IPS-18a (cell line): ENCODE results near the gene SLC25A34.

Experiments used
- H3K27ac ChIP-seq: one replicate; pipeline ENCODE4 v1.5.1; 2013; ENCODE audit warnings: low read length
- H3K27me3 ChIP-seq: one replicate; pipeline ENCODE4 v1.6.1; 2013; ENCODE audit warnings: mild to moderate bottlenecking, low read length; ENCODE audit not compliant: control insufficient read depth, insufficient read depth
- H3K36me3 ChIP-seq: one replicate; pipeline ENCODE4 v1.6.1; 2013; ENCODE audit warnings: low read depth, low read length; ENCODE audit not compliant: control insufficient read depth
- H3K4me1 ChIP-seq: one replicate; pipeline ENCODE4 v1.6.1; 2013; ENCODE audit warnings: low read depth, low read length; ENCODE audit not compliant: control insufficient read depth
- H3K4me3 ChIP-seq: one replicate; pipeline ENCODE4 v1.5.1; 2013; ENCODE audit warnings: low read length
- H3K9ac ChIP-seq: one replicate; pipeline ENCODE4 v1.6.1; 2013; ENCODE audit warnings: mild to moderate bottlenecking, low read length, moderate library complexity
- H3K9me3 ChIP-seq: one replicate; pipeline ENCODE4 v1.6.1; 2013; ENCODE audit warnings: low read depth, low read length; ENCODE audit not compliant: control insufficient read depth

SLC25A34 gene

GRCh38 chr1:15727424-15727823 is 8.6 kb upstream of the SLC25A34 start:
- Histone ChIP-seq H3K9me3 (no peaks in the 10 kb centered on the region), H3K27me3 (no peaks in the 10 kb centered on the region), H3K9ac (no peak overlapping the region), H3K4me3 (no peak overlapping the region), H3K27ac (no peak overlapping the region), H3K36me3 (peaks cover 39% of the 10 kb centered on the region), H3K4me1 (no peaks in the 10 kb centered on the region)

GRCh38 chr1:15727866-15728534 is 8.1 kb upstream of the SLC25A34 start:
- Histone ChIP-seq H3K4me1 (no peaks in the 10 kb centered on the region), H3K36me3 (peaks cover 41% of the 10 kb centered on the region), H3K4me3 (no peak overlapping the region), H3K27ac (no peak overlapping the region), H3K9ac (no peak overlapping the region), H3K27me3 (no peaks in the 10 kb centered on the region), H3K9me3 (no peaks in the 10 kb centered on the region)

- H3K36me3 ChIP-seq, result peaks cover 51% of the 10 kb centered on the region
- no peak overlapping the region for H3K4me3 ChIP-seq
- no peaks in the 10 kb centered on the region for H3K4me1 ChIP-seq
- no peaks in the 10 kb centered on the region for H3K27me3 ChIP-seq
- H3K27ac ChIP-seq, result no peak overlapping the region
- H3K9me3 ChIP-seq, result no peaks in the 10 kb centered on the region
- H3K9ac ChIP-seq, result no peak overlapping the region
These were observed 7.0 kb upstream of the SLC25A34 start for GRCh38 chr1:15728937-15729657.

- no peak overlapping the region for H3K4me3 ChIP-seq
- peaks cover 47% of the 10 kb centered on the region for H3K36me3 ChIP-seq
- no peaks in the 10 kb centered on the region for H3K27me3 ChIP-seq
- no peak overlapping the region for H3K27ac ChIP-seq
- H3K4me1 ChIP-seq, result no peaks in the 10 kb centered on the region
- H3K9ac ChIP-seq, result no peak overlapping the region
- H3K9me3 ChIP-seq, result no peaks in the 10 kb centered on the region
These were observed 5.6 kb upstream of the SLC25A34 start for GRCh38 chr1:15730423-15730822.

GRCh38 chr1:15730936-15731335 is 5.1 kb upstream of the SLC25A34 start:
- Histone ChIP-seq H3K4me1 (no peaks in the 10 kb centered on the region), H3K27ac (no peak overlapping the region), H3K4me3 (no peak overlapping the region), H3K27me3 (no peaks in the 10 kb centered on the region), H3K9ac (no peak overlapping the region), H3K9me3 (no peaks in the 10 kb centered on the region), H3K36me3 (peaks cover 42% of the 10 kb centered on the region)

- Histone ChIP-seq H3K9me3 (no peaks in the 10 kb centered on the region), H3K27ac (no peak overlapping the region), H3K4me1 (no peaks in the 10 kb centered on the region), H3K9ac (no peak overlapping the region), H3K27me3 (no peaks in the 10 kb centered on the region), H3K4me3 (no peak overlapping the region), H3K36me3 (peaks cover 38% of the 10 kb centered on the region)
These were observed 4.0 kb upstream of the SLC25A34 start for GRCh38 chr1:15731735-15732685.

GRCh38 chr1:15732686-15733081 is 3.4 kb upstream of the SLC25A34 start:
- no peak overlapping the region for H3K27ac ChIP-seq
- H3K27me3 ChIP-seq, result no peaks in the 10 kb centered on the region
- H3K4me1 ChIP-seq, result no peaks in the 10 kb centered on the region
- H3K4me3 ChIP-seq, result no peak overlapping the region
- H3K36me3 ChIP-seq, result peaks cover 31% of the 10 kb centered on the region
- no peak overlapping the region for H3K9ac ChIP-seq
- H3K9me3 ChIP-seq, result no peaks in the 10 kb centered on the region

- H3K4me1 ChIP-seq, result no peaks in the 10 kb centered on the region
- H3K9me3 ChIP-seq, result no peaks in the 10 kb centered on the region
- H3K27ac ChIP-seq, result no peak overlapping the region
- H3K27me3 ChIP-seq, result no peaks in the 10 kb centered on the region
- H3K36me3 ChIP-seq, result peaks cover 25% of the 10 kb centered on the region
- no peak overlapping the region for H3K9ac ChIP-seq
- no peak overlapping the region for H3K4me3 ChIP-seq
These were observed 2.8 kb upstream of the SLC25A34 start for GRCh38 chr1:15733218-15733725.

GRCh38 chr1:15733726-15734226 is 2.3 kb upstream of the SLC25A34 start:
- no peaks in the 10 kb centered on the region for H3K9me3 ChIP-seq
- H3K27me3 ChIP-seq, result no peaks in the 10 kb centered on the region
- H3K36me3 ChIP-seq, result peaks cover 23% of the 10 kb centered on the region
- H3K4me1 ChIP-seq, result no peaks in the 10 kb centered on the region
- H3K9ac ChIP-seq, result no peak overlapping the region
- H3K27ac ChIP-seq, result no peak overlapping the region
- H3K4me3 ChIP-seq, result no peak overlapping the region

GRCh38 chr1:15734296-15734695 is 1.8 kb upstream of the SLC25A34 start:
- Histone ChIP-seq H3K27ac (no peak overlapping the region), H3K9ac (no peak overlapping the region), H3K27me3 (no peaks in the 10 kb centered on the region), H3K4me3 (no peak overlapping the region), H3K36me3 (peaks cover 23% of the 10 kb centered on the region), H3K4me1 (no peaks in the 10 kb centered on the region), H3K9me3 (no peaks in the 10 kb centered on the region)

- Histone ChIP-seq H3K27me3 (no peaks in the 10 kb centered on the region), H3K9ac (no peak overlapping the region), H3K4me1 (no peaks in the 10 kb centered on the region), H3K36me3 (peaks cover 19% of the 10 kb centered on the region), H3K9me3 (no peaks in the 10 kb centered on the region), H3K4me3 (no peak overlapping the region), H3K27ac (no peak overlapping the region)
These were observed 1.2 kb upstream of the SLC25A34 start for GRCh38 chr1:15734901-15735300.
